ENCODE results near the gene AFF2.

DNA sequence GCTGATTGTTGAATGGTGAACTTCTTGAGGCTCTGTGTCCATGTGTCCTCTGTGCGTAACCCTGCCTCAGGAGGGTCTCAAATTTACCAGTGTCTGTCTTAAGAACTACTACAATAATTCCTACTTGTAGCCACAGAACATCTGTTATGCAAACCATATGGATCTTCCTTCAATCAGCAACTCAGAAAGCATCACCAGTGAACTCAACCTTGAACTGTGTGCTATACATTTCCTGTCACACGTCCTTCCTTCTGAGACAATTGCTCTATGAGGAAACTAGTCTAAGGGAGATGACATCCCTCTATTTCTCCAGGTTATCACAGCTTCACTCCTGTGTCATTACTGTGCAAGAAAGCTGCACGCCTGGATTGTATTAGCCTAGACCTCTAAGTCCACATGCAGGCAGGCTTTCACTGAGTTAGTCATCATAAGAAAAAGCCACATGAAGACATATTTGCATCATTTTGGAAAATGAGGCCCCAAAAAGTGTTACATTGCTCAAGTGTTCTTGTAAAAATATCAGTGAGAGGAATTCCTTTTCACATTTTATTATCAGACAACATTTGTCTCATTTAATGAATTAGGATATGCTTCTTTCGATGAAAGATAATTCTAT, 157.8 kb downstream of the AFF2 start:
- TF ChIP-seq, protein P1, sequence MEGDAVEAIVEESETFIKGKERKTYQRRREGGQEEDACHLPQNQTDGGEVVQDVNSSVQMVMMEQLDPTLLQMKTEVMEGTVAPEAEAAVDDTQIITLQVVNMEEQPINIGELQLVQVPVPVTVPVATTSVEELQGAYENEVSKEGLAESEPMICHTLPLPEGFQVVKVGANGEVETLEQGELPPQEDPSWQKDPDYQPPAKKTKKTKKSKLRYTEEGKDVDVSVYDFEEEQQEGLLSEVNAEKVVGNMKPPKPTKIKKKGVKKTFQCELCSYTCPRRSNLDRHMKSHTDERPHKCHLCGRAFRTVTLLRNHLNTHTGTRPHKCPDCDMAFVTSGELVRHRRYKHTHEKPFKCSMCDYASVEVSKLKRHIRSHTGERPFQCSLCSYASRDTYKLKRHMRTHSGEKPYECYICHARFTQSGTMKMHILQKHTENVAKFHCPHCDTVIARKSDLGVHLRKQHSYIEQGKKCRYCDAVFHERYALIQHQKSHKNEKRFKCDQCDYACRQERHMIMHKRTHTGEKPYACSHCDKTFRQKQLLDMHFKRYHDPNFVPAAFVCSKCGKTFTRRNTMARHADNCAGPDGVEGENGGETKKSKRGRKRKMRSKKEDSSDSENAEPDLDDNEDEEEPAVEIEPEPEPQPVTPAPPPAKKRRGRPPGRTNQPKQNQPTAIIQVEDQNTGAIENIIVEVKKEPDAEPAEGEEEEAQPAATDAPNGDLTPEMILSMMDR (IDR thresholded peaks at IDR 0.05), result no peak
- no peak for TF ChIP-seq POLR2A (IDR thresholded peaks at IDR 0.05)
